Thyroid gland (tissue), 4 donors: ENCODE data around the gene OR52J3. TPM values are rescaled to one million over a fixed set of nuclear protein-coding genes. Genes with fewer than 3 reads are reported as not detected.

Experiments used
- DNase-seq, 2 donors: peaks; one replicate each; pipeline ENCODE4 v3.0.0-alpha.2; 2019
- H3K27ac ChIP-seq, 3 donors: fragments of 200-600 bp; sonication (generic); 1 replicate in 2 of 3; 2 replicates in 1 of 3; pipeline ENCODE4 v1.5.1; 2016 to 2019; ENCODE audit warnings: mild to moderate bottlenecking in 1 of 3, moderate library complexity in 1 of 3
- H3K27me3 ChIP-seq: fragments of 200-600 bp; sonication (generic); one replicate; pipeline ENCODE4 v1.5.1; 2019
- H3K36me3 ChIP-seq, 2 donors: fragments of 200-600 bp; sonication (generic); one replicate each; pipeline ENCODE4 v1.5.1; 2016 to 2019
- H3K4me1 ChIP-seq, 2 donors: fragments of 200-600 bp; sonication (generic); one replicate each; pipeline ENCODE4 v1.5.1; 2017 to 2019
- H3K4me3 ChIP-seq, 3 donors: fragments of 200-600 bp; sonication (generic); replicated peaks in 1 of 3; 1 replicate in 2 of 3; 2 replicates in 1 of 3; pipeline ENCODE4 v1.5.1; 2016; ENCODE audit warnings: mild to moderate bottlenecking in 1 of 3
- H3K9me3 ChIP-seq: fragments of 200-600 bp; sonication (generic); one replicate; pipeline ENCODE4 v1.5.1; 2017
- POLR2A ChIP-seq, 2 donors: fragments of 450-650 bp; IDR thresholded peaks; one replicate each; pipeline ENCODE4 v1.6.1; 2017; ENCODE audit warnings: antibody characterized with exemption in 2 of 2, mild to moderate bottlenecking in 2 of 2, moderate library complexity in 1 of 2
- WGBS, 2 donors: methylation state at CpG; one replicate each; pipeline ENCODE4 v1.1.5; 2017; 5-methylcytosine and 5-hydroxymethylcytosine counted together
- intact Hi-C: fragments of 100-400 bp; cut with DNase I; formaldehyde crosslinking; loops from one replicate; pipeline ENCODE4 v1.15.1; 2023
- total RNA-seq, 4 donors: library from RNA; depleted of rRNA; stranded (reverse); fragments of >200 nt; gene quantifications; one replicate each; pipeline ENCODE4 v1.2.3, GENCODE V29; 2016
- TF ChIP-seq, protein P1 (sequence below), 6 experiments: fragments of 200-600 bp in 3 of 6; fragments of 450-650 bp in 3 of 6; sonication (generic) in 3 of 6; IDR thresholded peaks; one replicate each; pipeline ENCODE4 v1.5.1; 2016 to 2019; ENCODE audit warnings: antibody characterized with exemption in 6 of 6, mild to moderate bottlenecking in 2 of 6, inconsistent platforms in 1 of 6, moderate library complexity in 1 of 6

Gene OR52J3
- total RNA-seq, 4 donors from 2014 or later = not detected

- intact Hi-C loops = no loop called here
- H3K9me3 ChIP-seq = no peaks in the 10 kb centered on the region
- WGBS, 2 donors = 95 to 100% methylated on average over 2 of the region's 2 CpGs
- no peak for DNase-seq
- no peak overlapping the region for H3K4me3 ChIP-seq
- H3K36me3 ChIP-seq = no peaks in the 10 kb centered on the region
- H3K4me1 ChIP-seq = no peaks in the 10 kb centered on the region
- H3K27me3 ChIP-seq = no peaks in the 10 kb centered on the region
- no peak overlapping the region for H3K27ac ChIP-seq
- TF ChIP-seq, protein P1, sequence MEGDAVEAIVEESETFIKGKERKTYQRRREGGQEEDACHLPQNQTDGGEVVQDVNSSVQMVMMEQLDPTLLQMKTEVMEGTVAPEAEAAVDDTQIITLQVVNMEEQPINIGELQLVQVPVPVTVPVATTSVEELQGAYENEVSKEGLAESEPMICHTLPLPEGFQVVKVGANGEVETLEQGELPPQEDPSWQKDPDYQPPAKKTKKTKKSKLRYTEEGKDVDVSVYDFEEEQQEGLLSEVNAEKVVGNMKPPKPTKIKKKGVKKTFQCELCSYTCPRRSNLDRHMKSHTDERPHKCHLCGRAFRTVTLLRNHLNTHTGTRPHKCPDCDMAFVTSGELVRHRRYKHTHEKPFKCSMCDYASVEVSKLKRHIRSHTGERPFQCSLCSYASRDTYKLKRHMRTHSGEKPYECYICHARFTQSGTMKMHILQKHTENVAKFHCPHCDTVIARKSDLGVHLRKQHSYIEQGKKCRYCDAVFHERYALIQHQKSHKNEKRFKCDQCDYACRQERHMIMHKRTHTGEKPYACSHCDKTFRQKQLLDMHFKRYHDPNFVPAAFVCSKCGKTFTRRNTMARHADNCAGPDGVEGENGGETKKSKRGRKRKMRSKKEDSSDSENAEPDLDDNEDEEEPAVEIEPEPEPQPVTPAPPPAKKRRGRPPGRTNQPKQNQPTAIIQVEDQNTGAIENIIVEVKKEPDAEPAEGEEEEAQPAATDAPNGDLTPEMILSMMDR (IDR thresholded peaks at IDR 0.05) = no peak
- no peak for TF ChIP-seq POLR2A (IDR thresholded peaks at IDR 0.05)
These were observed 24.3 kb upstream of the OR52J3 start for GRCh38 chr11:5021996-5022395.

GRCh38 chr11:5036669-5037068 lies 9.7 kb upstream of the OR52J3 start:
- Histone ChIP-seq H3K4me1 (no peaks in the 10 kb centered on the region), H3K4me3 (no peak overlapping the region), H3K27ac (no peak overlapping the region), H3K36me3 (no peaks in the 10 kb centered on the region), H3K9me3 (no peaks in the 10 kb centered on the region), H3K27me3 (no peaks in the 10 kb centered on the region)
- TF ChIP-seq, protein P1 (IDR thresholded peaks at IDR 0.05) = no peak
- no peak for TF ChIP-seq POLR2A (IDR thresholded peaks at IDR 0.05)
- intact Hi-C loops = no loop called here
- WGBS, 2 donors = 79 to 83% methylated on average over 2 of the region's 2 CpGs
- no peak for DNase-seq

DNA sequence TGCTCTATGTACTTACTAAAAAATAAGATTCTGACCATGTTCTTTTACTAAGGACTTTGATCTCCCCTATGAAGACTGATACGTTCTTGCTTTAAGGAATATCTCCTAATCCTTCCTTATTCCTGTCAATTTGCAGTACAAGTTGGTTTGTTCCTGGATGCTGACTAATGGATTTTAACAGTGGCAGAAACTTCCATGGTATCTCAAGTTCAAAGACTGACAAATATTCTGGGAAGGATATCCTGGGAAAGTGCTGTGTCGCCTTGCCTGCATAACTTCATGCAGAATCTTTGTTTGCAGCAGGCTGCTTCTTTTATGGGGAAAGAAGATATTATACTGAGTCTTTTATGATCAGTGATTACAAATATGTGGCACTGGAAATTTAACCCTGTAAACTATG lies 8.4 kb upstream of the OR52J3 start:
- no peak overlapping the region for H3K27ac ChIP-seq
- H3K27me3 ChIP-seq = no peaks in the 10 kb centered on the region
- H3K36me3 ChIP-seq = no peaks in the 10 kb centered on the region
- no peaks in the 10 kb centered on the region for H3K9me3 ChIP-seq
- H3K4me3 ChIP-seq = no peak overlapping the region
- TF ChIP-seq POLR2A (IDR thresholded peaks at IDR 0.05) = no peak
- TF ChIP-seq, protein P1 (IDR thresholded peaks at IDR 0.05) = no peak
- no peak for DNase-seq
- H3K4me1 ChIP-seq = no peaks in the 10 kb centered on the region
- intact Hi-C loops = no loop called here
- 65 to 69% methylated on average over 2 of the region's 2 CpGs for WGBS, 2 donors

DNA sequence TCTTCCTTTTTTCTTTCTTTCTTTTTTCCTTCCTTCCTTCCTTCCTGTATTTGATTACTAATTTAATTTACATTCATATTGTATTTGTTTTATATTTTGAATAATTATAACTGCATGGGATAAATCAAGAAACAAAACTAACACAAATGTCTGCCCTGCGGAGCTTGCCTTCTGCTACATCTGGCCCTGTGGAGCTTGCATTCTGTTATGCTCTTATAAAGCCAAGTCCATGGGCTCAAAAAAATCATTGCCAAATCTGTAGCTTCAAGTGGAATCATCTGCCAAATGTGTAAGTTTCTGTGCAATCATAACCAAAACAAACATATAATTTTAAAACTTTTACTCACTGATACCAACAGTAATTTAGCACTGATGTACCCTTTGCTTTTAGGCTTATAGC lies 8.0 kb upstream of the OR52J3 start:
- 79 to 89% methylated on average over 1 of the region's 1 CpG for WGBS, 2 donors
- no peak overlapping the region for H3K27ac ChIP-seq
- H3K9me3 ChIP-seq = no peaks in the 10 kb centered on the region
- no peak overlapping the region for H3K4me3 ChIP-seq
- TF ChIP-seq, protein P1 (IDR thresholded peaks at IDR 0.05) = no peak
- TF ChIP-seq POLR2A (IDR thresholded peaks at IDR 0.05) = no peak
- no peaks in the 10 kb centered on the region for H3K36me3 ChIP-seq
- intact Hi-C loops = no loop called here
- H3K27me3 ChIP-seq = no peaks in the 10 kb centered on the region
- DNase-seq = no peak
- H3K4me1 ChIP-seq = no peaks in the 10 kb centered on the region

DNA sequence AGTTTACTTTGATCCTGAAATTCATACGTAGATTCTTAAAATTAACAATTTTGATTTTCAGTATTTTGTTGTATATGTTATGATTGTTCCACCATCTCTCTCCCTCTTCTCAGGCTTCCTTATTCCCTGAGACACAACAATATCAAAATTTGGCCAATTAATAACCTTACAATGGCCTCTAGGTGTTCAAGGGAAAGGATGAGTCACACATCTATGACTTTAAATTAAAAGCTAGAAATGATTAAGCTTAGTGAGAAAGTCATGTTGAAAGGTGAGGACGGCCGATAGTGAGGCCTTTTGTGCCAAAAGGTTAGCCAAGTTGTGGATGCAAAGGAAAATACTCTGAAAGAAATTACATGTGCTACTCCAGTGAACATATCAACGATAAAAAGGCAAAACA lies 5.5 kb upstream of the OR52J3 start:
- Histone ChIP-seq H3K27ac (no peak overlapping the region), H3K9me3 (no peaks in the 10 kb centered on the region), H3K4me1 (peaks cover 0 to 5% of the 10 kb centered on the region in 2 donors), H3K4me3 (no peak overlapping the region), H3K27me3 (no peaks in the 10 kb centered on the region), H3K36me3 (no peaks in the 10 kb centered on the region)
- intact Hi-C loops = no loop called here
- WGBS, 2 donors = 73 to 75% methylated on average over 4 of the region's 4 CpGs
- no peak for DNase-seq
- TF ChIP-seq, protein P1 (IDR thresholded peaks at IDR 0.05) = no peak
- TF ChIP-seq POLR2A (IDR thresholded peaks at IDR 0.05) = no peak
